ENCODE results near the gene TOMM40. TPM values are rescaled to one million over a fixed set of nuclear protein-coding genes. Genes with fewer than 3 reads are reported as not detected.

Gene TOMM40
- total and polyA plus RNA-seq, 2 of the 13 experiments (the other 11 are each of a cell fraction or from before 2014, with no cell fraction given) = 72.0 to 110 TPM

GRCh38 chr19:44914433-44915206, 23.6 kb downstream of the TOMM40 start, which contains the start of gene APOC1 (continued):
- TF ChIP-seq HNRNPLL (IDR thresholded peaks at IDR 0.05; ENCODE audit: low read depth, low read length, poor library complexity, severe bottlenecking) (peak; percentile 40), THAP9 (CRISPR knock-in tag; IDR thresholded peaks at IDR 0.05; ENCODE audit: borderline replicate concordance) (peak; percentile 81; the same call in 1 of the 2 replicates), HIVEP1 (CRISPR knock-in tag; IDR thresholded peaks at IDR 0.05) (0 out of 2 replicates have a peak, but pooled peaks have one; percentile 5), POLR2A (IDR thresholded peaks at IDR 0.05; ENCODE audit: insufficient read depth in 1 of 2, low read depth in 2 of 2, low read length in 2 of 2) (peak; percentile 72 to 76), ZNF280D (CRISPR knock-in tag; IDR thresholded peaks at IDR 0.05) (peak; percentile 78), ZNF670 (CRISPR knock-in tag; IDR thresholded peaks at IDR 0.05; ENCODE audit: borderline replicate concordance) (peak; percentile 82; the same call in 1 of the 2 replicates), MTERF4 (CRISPR knock-in tag; IDR thresholded peaks at IDR 0.05) (peak; percentile 90; the same call in 1 of the 2 replicates), ZNF83 (CRISPR knock-in tag; IDR thresholded peaks at IDR 0.05; ENCODE audit: borderline replicate concordance) (peak; percentile 60; the same call in 1 of the 2 replicates), SPEN (CRISPR knock-in tag; IDR thresholded peaks at IDR 0.05; ENCODE audit: low read depth) (peak; percentile 58; the same call in 1 of the 2 replicates), TFE3 (CRISPR knock-in tag; IDR thresholded peaks at IDR 0.05) (peak; percentile 36; the same call in 1 of the 2 replicates), ZNF776 (CRISPR knock-in tag; IDR thresholded peaks at IDR 0.05) (0 out of 2 replicates have a peak, but pooled peaks have one; percentile 63), GATA4 (IDR thresholded peaks at IDR 0.05; ENCODE audit: borderline replicate concordance, low read depth) (peak; percentile 55; the same call in 1 of the 2 replicates), CEBPB (IDR thresholded peaks at IDR 0.05; ENCODE audit: borderline replicate concordance, low read depth, low read length) (peak; percentile 73; the same call in 1 of the 2 replicates), ATF2 (CRISPR knock-in tag; IDR thresholded peaks at IDR 0.05) (peak; percentile 29; the same call in 1 of the 2 replicates), AKAP8 (CRISPR knock-in tag; IDR thresholded peaks at IDR 0.05) (0 out of 2 replicates have a peak, but pooled peaks have one; percentile 42), DNMT1 (CRISPR knock-in tag; IDR thresholded peaks at IDR 0.05) (0 out of 2 replicates have a peak, but pooled peaks have one; percentile 41), SIN3A (IDR thresholded peaks at IDR 0.05; ENCODE audit: borderline replicate concordance, low read depth, low read length) (peak; percentile 46; the same call in 1 of the 2 replicates), RFXAP (CRISPR knock-in tag; IDR thresholded peaks at IDR 0.05; ENCODE audit: borderline replicate concordance) (peak; percentile 100)

Measured in HepG2 (cell line).